ENCODE results near the gene BRSK2. TPM values are rescaled to one million over a fixed set of nuclear protein-coding genes. Genes with fewer than 3 reads are reported as not detected.

Gene BRSK2
- total and polyA plus RNA-seq, 2 of the 4 experiments (the other 2 are of a cell fraction), result 0.18 to 0.62 TPM

DNA sequence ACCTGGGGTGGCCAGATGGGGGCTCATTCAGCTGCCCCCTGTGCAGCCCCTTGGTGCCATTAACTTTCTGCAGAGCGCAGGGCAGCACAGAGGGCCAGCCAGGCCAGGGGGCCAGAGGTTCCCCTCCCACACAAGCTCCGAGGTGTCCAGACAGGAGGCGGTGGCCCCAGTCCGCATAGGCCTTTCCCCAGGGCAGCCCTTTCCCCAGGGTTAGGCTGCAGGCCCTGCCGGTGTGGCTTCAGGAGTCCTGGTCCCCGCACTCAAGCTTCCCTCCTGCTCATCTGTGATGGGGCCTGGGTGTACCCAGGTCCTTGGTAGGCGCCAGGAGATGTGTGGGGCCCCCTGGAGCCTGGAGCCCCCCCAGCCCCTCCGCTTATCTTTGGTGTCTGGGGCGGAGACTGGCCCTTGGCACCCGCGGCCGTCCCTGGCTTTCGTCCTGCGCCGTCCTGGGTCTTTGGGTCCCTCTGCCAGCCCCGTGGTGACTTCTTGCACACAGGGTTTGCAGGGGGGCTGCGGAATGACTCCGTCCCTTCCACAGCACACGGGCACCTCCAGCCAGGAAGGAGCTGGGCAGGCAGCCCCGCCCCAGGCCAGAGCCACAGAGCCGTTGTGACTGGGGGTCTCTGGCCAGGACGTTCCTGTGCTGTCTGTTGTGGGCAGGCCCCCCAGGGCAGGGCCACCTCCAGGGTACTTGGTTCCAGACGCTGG, 8.9 kb downstream of the BRSK2 start:
- dilution Hi-C loops (cut with HindIII; ENCODE audit: low sequenced_read_pairs, unreplicated experiment), result no loop called here
- Histone ChIP-seq H3K36me3 (ENCODE audit: control insufficient read depth, insufficient read depth, low read length) (no peaks in the 10 kb centered on the region), H4K91ac (ENCODE audit: insufficient read depth, low read depth, low read length) (no peak overlapping the region), H3K14ac (replicated peaks; ENCODE audit: low read depth, low read length) (no peak overlapping the region), H3K4me2 (ENCODE audit: low read depth, low read length) (no peak overlapping the region), H3K9ac (ENCODE audit: low read depth, low read length) (no peak overlapping the region), H3K4me1 (ENCODE audit: control insufficient read depth, insufficient read depth, low read length) (no peaks in the 10 kb centered on the region), H3K27me3 (ENCODE audit: control insufficient read depth, insufficient read depth, low read length) (peaks cover 9% of the 10 kb centered on the region; the same call in 1 of the 2 replicates), H3K27ac (ENCODE audit: insufficient read depth, low read length) (no peak overlapping the region), H2AK9ac (replicated peaks; ENCODE audit: low read depth, low read length, poor library complexity) (no peak overlapping the region), H3K23ac (ENCODE audit: low read depth, low read length) (no peak overlapping the region), H4K20me1 (ENCODE audit: insufficient read depth, low read length) (peaks cover 7% of the 10 kb centered on the region; the same call in 1 of the 2 replicates), H3K56ac (ENCODE audit: extremely low read depth, insufficient read depth, low read length) (no peak overlapping the region), H2BK120ac (ENCODE audit: low read depth, low read length) (no peak overlapping the region), H2BK20ac (ENCODE audit: low read depth, low read length) (no peak overlapping the region), H3K4ac (ENCODE audit: low read depth, low read length) (no peak overlapping the region), H3K18ac (ENCODE audit: low read depth, low read length) (no peak overlapping the region), H2BK15ac (ENCODE audit: low read depth, low read length) (no peak overlapping the region), H2BK5ac (ENCODE audit: low read depth, low read length, poor library complexity, severe bottlenecking) (no peak overlapping the region), H3K9me3 (ENCODE audit: control insufficient read depth, insufficient read depth, low read length) (no peaks in the 10 kb centered on the region), H2AFZ (replicated peaks; ENCODE audit: low read length, poor library complexity) (no peak overlapping the region), H2AK5ac (ENCODE audit: low read depth, low read length) (no peak overlapping the region), H3K9me1 (ENCODE audit: insufficient read depth, low read length) (no peaks in the 10 kb centered on the region), H3K79me1 (ENCODE audit: low read depth in 1 of 2, low read length in 2 of 2) (no peaks in the 10 kb centered on the region), H3K4me3 (ENCODE audit: insufficient read depth, low read depth, low read length) (no peak overlapping the region), H4K5ac (ENCODE audit: low read depth, low read length) (no peak overlapping the region), H4K8ac (ENCODE audit: low read depth in 2 of 2, low read length in 2 of 2) (no peak overlapping the region)
- TF ChIP-seq, protein P1, sequence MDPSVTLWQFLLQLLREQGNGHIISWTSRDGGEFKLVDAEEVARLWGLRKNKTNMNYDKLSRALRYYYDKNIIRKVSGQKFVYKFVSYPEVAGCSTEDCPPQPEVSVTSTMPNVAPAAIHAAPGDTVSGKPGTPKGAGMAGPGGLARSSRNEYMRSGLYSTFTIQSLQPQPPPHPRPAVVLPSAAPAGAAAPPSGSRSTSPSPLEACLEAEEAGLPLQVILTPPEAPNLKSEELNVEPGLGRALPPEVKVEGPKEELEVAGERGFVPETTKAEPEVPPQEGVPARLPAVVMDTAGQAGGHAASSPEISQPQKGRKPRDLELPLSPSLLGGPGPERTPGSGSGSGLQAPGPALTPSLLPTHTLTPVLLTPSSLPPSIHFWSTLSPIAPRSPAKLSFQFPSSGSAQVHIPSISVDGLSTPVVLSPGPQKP (IDR thresholded peaks at IDR 0.05; ENCODE audit: borderline replicate concordance, low read depth, low read length), result no peak
- TF ChIP-seq RAD21 (IDR thresholded peaks at IDR 0.05; ENCODE audit: low read length) (no peak), RFX5 (IDR thresholded peaks at IDR 0.05; ENCODE audit: low read depth, low read length) (no peak), NFE2L2 (IDR thresholded peaks at IDR 0.05; ENCODE audit: low read depth, low read length) (no peak), BHLHE40 (IDR thresholded peaks at IDR 0.05; ENCODE audit: low read depth, low read length) (no peak), CHD1 (IDR thresholded peaks at IDR 0.05; ENCODE audit: low read depth, low read length) (no peak)
- ChIA-PET POLR2A (ENCODE audit: unreplicated experiment) (no interaction called here), CTCF (no interaction called here)
- WGBS, 2 experiments (ENCODE audit: extremely low coverage in 2 of 2, insufficient read length in 1 of 2), result 49% methylated on average over 7 of the region's 23 CpGs; no CpG with 5 or more reads in 1 of the 2 experiments
- DNase-seq (no peak), ATAC-seq (ENCODE audit: low read depth) (no peak)
- in situ Hi-C loops (cut with MboI; ENCODE audit: low sequenced_read_pairs), result no loop called here
- BruUV-seq (replicated peaks), result no TSS peak
- intact Hi-C loops (cut with micrococcal nuclease), result no loop called here

Measured in IMR-90 (cell line).